K562 (cell line): ENCODE data around the gene MDC1. TPM values are rescaled to one million over a fixed set of nuclear protein-coding genes. Genes with fewer than 3 reads are reported as not detected.
A peak's percentile ranks its signal among the peaks of the same experiment; 100 is the strongest.

Experiments
- ATF1 ChIP-seq, 2 experiments: fragments of 450-650 bp in 1 of 2; IDR thresholded peaks; 2 replicates each; pipeline ENCODE4 v1.6.1; 2016; ENCODE audit warnings: missing compliant biosample characterization in 1 of 2, missing genetic modification characterization in 1 of 2
- CBFA2T3 ChIP-seq: fragments of 450-650 bp; IDR thresholded peaks from 2 replicates; pipeline ENCODE4 v1.6.1; 2017
- CCAR2 ChIP-seq: fragments of 200-400 bp; formaldehyde crosslinking; IDR thresholded peaks from 2 replicates; pipeline ENCODE4 v1.6.1; 2017; ENCODE audit warnings: mild to moderate bottlenecking, low read depth, low read length
- DDX20 ChIP-seq: fragments of 450-650 bp; IDR thresholded peaks from 2 replicates; pipeline ENCODE4 v1.6.1; 2016; ENCODE audit warnings: missing genetic modification characterization, low read depth, mild to moderate bottlenecking, missing compliant biosample characterization, moderate library complexity
- DPF2 ChIP-seq: fragments of 450-650 bp; IDR thresholded peaks from 2 replicates; pipeline ENCODE4 v1.6.1; 2016
- ESRRA ChIP-seq: fragments of 450-650 bp; IDR thresholded peaks from 2 replicates; pipeline ENCODE4 v1.6.1; 2014; ENCODE audit warnings: low read depth, mild to moderate bottlenecking, moderate library complexity, borderline replicate concordance
- HNRNPK ChIP-seq: fragments of 200-400 bp; formaldehyde crosslinking; IDR thresholded peaks from one replicate; pipeline ENCODE4 v1.6.1; 2018; ENCODE audit warnings: mild to moderate bottlenecking, low read depth, low read length; ENCODE audit not compliant: poor library complexity, severe bottlenecking
- KDM2B ChIP-seq: fragments of 250-450 bp; sonication (Bioruptor Pico); IDR thresholded peaks from 2 replicates; pipeline ENCODE4 v1.8.0; 2021; ENCODE audit warnings: mild to moderate bottlenecking, moderate library complexity
- MYNN ChIP-seq, 2 experiments: sonication (generic); formaldehyde crosslinking in 1 of 2; IDR thresholded peaks; 2 replicates each; pipeline versions ENCODE4 v1.5.0 to v1.6.1; 2016 to 2020; ENCODE audit warnings: antibody characterized with exemption in 1 of 2, missing genetic modification reagents in 1 of 2
- NCOA2 ChIP-seq, 2 experiments: fragments of 450-650 bp; IDR thresholded peaks; 2 replicates each; pipeline ENCODE4 v1.6.1; 2018; ENCODE audit warnings: mild to moderate bottlenecking in 2 of 2, moderate library complexity in 1 of 2; ENCODE audit not compliant: partially characterized antibody in 2 of 2
- NR4A1 ChIP-seq, 2 experiments: fragments of 250-450 bp in 1 of 2; fragments of 450-650 bp in 1 of 2; sonication (Bioruptor Pico) in 1 of 2; IDR thresholded peaks; 2 replicates each; pipeline versions ENCODE4 v1.4.0 to v1.6.1; 2016 to 2020; ENCODE audit warnings: mild to moderate bottlenecking in 2 of 2, missing compliant biosample characterization in 1 of 2, missing genetic modification characterization in 1 of 2, moderate library complexity in 1 of 2
- RAD21 ChIP-seq, 2 experiments: fragments of 250-450 bp in 1 of 2; fragments of 450-650 bp in 1 of 2; sonication (Bioruptor Pico) in 1 of 2; formaldehyde crosslinking in 1 of 2; IDR thresholded peaks in 1 of 2; conservative IDR thresholded peaks in 1 of 2; 2 replicates each; pipeline versions ENCODE4 v1.4.0 to v1.8.0; 2020 to 2022; ENCODE audit warnings: mild to moderate bottlenecking in 2 of 2, moderate library complexity in 1 of 2
- RBM39 ChIP-seq: fragments of 200-400 bp; formaldehyde crosslinking; optimal IDR thresholded peaks from 2 replicates; pipeline ENCODE3; 2018; ENCODE audit warnings: low read depth, low read length
- SIN3A ChIP-seq, 2 experiments: fragments of 150-350 bp in 1 of 2; IDR thresholded peaks; 2 replicates each; pipeline ENCODE4 v1.6.1; 2011 to 2016; ENCODE audit warnings: borderline replicate concordance in 2 of 2, low read depth in 2 of 2, low read length in 2 of 2, mild to moderate bottlenecking in 2 of 2, moderate library complexity in 2 of 2; ENCODE audit not compliant: control insufficient read depth in 1 of 2
- SRF ChIP-seq, 2 experiments: fragments of 250-450, 450-650 bp in 1 of 2; sonication (Bioruptor Pico) in 1 of 2; sonication (generic) in 1 of 2; formaldehyde crosslinking; IDR thresholded peaks; 2 replicates each; pipeline versions ENCODE4 v1.5.0 to v1.5.1; 2020 to 2022; ENCODE audit warnings: mild to moderate bottlenecking in 1 of 2, missing genetic modification reagents in 1 of 2
- ZBTB7A ChIP-seq: IDR thresholded peaks from 2 replicates; pipeline ENCODE4 v1.6.1; 2011; ENCODE audit warnings: low read depth, mild to moderate bottlenecking, low read length, moderate library complexity, borderline replicate concordance; ENCODE audit not compliant: control insufficient read depth
- ZKSCAN1 ChIP-seq: fragments of 150-350 bp; IDR thresholded peaks from 2 replicates; pipeline ENCODE4 v1.6.1; 2016; ENCODE audit warnings: low read depth, low read length
- ZNF124 ChIP-seq: sonication (generic); formaldehyde crosslinking; IDR thresholded peaks from 2 replicates; pipeline ENCODE4 v1.8.1; 2022; ENCODE audit warnings: missing genetic modification reagents
- polyA plus RNA-seq, 8 experiments: library from polyadenylated mRNA; depleted of rRNA in 4 of 8; stranded (reverse) in 5 of 8; unstranded in 3 of 8; fragments of >200 nt; fragmentation: Nextera tagmentation in 2 of 8; fragmentation: Illumina TruSeq in 1 of 8; extraction: Ambion mirVana in 2 of 8; extraction: Trizol in 1 of 8; gene quantifications; 2 replicates each; pipeline versions ENCODE4 v1.2.1 to v1.2.3, GENCODE V29; 2011 to 2014; ENCODE audit warnings: inconsistent platforms in 1 of 8, missing spikeins in 1 of 8
- total RNA-seq, 7 experiments: library from RNA; depleted of rRNA in 6 of 7; stranded (reverse); fragments of >200 nt in 6 of 7; fragmentation: Illumina TruSeq in 2 of 7; extraction: Trizol in 2 of 7; gene quantifications; 2 replicates each; pipeline versions ENCODE4 v1.2.1 to v1.2.3, GENCODE V29; 2011 to 2021; ENCODE audit warnings: low replicate concordance in 1 of 7
- TF ChIP-seq, protein P1 (sequence below), 2 experiments: fragments of 450-650 bp; conservative IDR thresholded peaks; 2 replicates each; pipeline ENCODE4 v1.6.1; 2017; ENCODE audit warnings: mild to moderate bottlenecking in 2 of 2, moderate library complexity in 2 of 2
- TF ChIP-seq, protein P2 (sequence below): fragments of 450-650 bp; IDR thresholded peaks from 2 replicates; pipeline ENCODE4 v1.6.1; 2016; ENCODE audit warnings: missing biosample characterization, missing genetic modification characterization
- TF ChIP-seq, protein P3 (sequence below): conservative IDR thresholded peaks from 2 replicates; pipeline ENCODE4 v1.6.1; 2011; ENCODE audit warnings: low read depth, mild to moderate bottlenecking, low read length; ENCODE audit not compliant: control insufficient read depth

MDC1 gene
- total and polyA plus RNA-seq, 9 of the 15 experiments (the other 6 are each of a cell fraction or from before 2014, with no cell fraction given) = 8.2 to 114 (median 20.0) TPM

DNA sequence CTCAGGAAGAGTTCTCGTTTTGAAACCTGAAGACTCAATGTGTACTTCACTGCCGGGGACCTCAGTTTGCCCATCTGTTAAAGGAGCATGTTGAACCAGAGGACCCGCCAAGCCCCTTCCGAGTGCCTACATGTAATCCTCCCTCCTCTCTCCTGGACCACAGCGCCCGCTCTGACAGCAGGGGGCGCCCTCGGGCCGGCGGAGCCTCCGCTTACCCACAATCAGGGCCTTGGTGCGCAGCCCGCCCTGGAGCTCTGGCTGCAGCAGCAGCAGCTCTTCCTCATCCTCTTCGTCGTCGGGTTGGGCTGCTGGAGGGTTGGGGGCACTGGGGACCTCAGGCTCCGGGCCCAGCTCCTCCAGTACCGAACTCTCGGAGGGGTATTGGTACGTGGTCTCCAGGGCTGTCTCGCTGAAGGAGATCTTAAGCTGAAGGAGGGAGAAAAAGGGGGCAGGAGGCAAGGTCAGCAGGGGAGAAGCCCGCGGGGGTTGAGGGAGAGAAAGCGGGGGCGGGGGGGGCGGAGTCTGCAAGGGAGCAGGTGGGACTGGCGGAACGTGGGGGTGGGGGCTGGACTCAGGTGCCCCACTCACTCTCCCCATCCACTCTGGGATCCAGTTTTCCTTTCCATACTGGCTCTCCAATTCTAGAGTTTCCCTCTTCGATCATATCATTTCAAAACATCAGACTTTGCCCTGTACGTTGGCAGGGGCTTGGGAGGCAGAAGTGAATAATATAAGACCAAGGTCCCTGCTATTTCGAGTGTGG is 37.9 kb downstream of the MDC1 start (continued):
- TF ChIP-seq, protein P1, sequence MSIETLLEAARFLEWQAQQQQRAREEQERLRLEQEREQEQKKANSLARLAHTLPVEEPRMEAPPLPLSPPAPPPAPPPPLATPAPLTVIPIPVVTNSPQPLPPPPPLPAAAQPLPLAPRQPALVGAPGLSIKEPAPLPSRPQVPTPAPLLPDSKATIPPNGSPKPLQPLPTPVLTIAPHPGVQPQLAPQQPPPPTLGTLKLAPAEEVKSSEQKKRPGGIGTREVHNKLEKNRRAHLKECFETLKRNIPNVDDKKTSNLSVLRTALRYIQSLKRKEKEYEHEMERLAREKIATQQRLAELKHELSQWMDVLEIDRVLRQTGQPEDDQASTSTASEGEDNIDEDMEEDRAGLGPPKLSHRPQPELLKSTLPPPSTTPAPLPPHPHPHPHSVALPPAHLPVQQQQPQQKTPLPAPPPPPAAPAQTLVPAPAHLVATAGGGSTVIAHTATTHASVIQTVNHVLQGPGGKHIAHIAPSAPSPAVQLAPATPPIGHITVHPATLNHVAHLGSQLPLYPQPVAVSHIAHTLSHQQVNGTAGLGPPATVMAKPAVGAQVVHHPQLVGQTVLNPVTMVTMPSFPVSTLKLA (conservative IDR thresholded peaks at IDR 0.05) = 0 out of 4 replicates have a peak, but pooled peaks of 1 of the 2 experiments have one; percentile 14
- TF ChIP-seq ZBTB7A (peak; percentile 92), CBFA2T3 (no peak), CCAR2 (no peak), ZKSCAN1 (peak; percentile 66; the same call in 1 of the 2 replicates), MYNN (IDR thresholded peaks at IDR 0.05) (peak; percentile 80), MYNN (CRISPR knock-in tag; IDR thresholded peaks at IDR 0.05) (no peak), HNRNPK (no peak), SIN3A (IDR thresholded peaks at IDR 0.05; ENCODE audit: borderline replicate concordance in 2 of 2, control insufficient read depth in 1 of 2, low read depth in 2 of 2, low read length in 2 of 2) (no peak), NCOA2 (IDR thresholded peaks at IDR 0.05; ENCODE audit: partially characterized antibody in 2 of 2) (no peak), ATF1 (CRISPR knock-in tag; IDR thresholded peaks at IDR 0.05) (no peak), ATF1 (tag; IDR thresholded peaks at IDR 0.05) (0 out of 2 replicates have a peak, but pooled peaks have one; percentile 12), RBM39 (peak; percentile 90), RAD21 (CRISPR knock-in tag; conservative IDR thresholded peaks at IDR 0.05 in 1 of 2, IDR thresholded peaks at IDR 0.05 in 1 of 2) (peak; percentile 98 to 99), ZNF124 (CRISPR knock-in tag) (no peak), NR4A1 (CRISPR knock-in tag; IDR thresholded peaks at IDR 0.05) (no peak), NR4A1 (tag; IDR thresholded peaks at IDR 0.05) (0 out of 2 replicates have a peak, but pooled peaks have one; percentile 30), ESRRA (peak; percentile 84), KDM2B (CRISPR knock-in tag) (0 out of 2 replicates have a peak, but pooled peaks have one; percentile 9), DDX20 (tag) (no peak), DPF2 (peak; percentile 20; the same call in 1 of the 2 replicates), SRF (CRISPR knock-in tag; IDR thresholded peaks at IDR 0.05) (peak in 1 of 2 experiments; percentile 52; a peak in 1 of 4 replicates)
- TF ChIP-seq, protein P2, sequence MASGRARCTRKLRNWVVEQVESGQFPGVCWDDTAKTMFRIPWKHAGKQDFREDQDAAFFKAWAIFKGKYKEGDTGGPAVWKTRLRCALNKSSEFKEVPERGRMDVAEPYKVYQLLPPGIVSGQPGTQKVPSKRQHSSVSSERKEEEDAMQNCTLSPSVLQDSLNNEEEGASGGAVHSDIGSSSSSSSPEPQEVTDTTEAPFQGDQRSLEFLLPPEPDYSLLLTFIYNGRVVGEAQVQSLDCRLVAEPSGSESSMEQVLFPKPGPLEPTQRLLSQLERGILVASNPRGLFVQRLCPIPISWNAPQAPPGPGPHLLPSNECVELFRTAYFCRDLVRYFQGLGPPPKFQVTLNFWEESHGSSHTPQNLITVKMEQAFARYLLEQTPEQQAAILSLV (tag) = no peak
- TF ChIP-seq, protein P3, sequence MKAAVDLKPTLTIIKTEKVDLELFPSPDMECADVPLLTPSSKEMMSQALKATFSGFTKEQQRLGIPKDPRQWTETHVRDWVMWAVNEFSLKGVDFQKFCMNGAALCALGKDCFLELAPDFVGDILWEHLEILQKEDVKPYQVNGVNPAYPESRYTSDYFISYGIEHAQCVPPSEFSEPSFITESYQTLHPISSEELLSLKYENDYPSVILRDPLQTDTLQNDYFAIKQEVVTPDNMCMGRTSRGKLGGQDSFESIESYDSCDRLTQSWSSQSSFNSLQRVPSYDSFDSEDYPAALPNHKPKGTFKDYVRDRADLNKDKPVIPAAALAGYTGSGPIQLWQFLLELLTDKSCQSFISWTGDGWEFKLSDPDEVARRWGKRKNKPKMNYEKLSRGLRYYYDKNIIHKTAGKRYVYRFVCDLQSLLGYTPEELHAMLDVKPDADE = no peak
